ENCODE data around the gene SEZ6L.

GRCh38 chr22:26135806-26136205, 33.5 kb upstream of the SEZ6L start:
- TF ChIP-seq, protein P1, sequence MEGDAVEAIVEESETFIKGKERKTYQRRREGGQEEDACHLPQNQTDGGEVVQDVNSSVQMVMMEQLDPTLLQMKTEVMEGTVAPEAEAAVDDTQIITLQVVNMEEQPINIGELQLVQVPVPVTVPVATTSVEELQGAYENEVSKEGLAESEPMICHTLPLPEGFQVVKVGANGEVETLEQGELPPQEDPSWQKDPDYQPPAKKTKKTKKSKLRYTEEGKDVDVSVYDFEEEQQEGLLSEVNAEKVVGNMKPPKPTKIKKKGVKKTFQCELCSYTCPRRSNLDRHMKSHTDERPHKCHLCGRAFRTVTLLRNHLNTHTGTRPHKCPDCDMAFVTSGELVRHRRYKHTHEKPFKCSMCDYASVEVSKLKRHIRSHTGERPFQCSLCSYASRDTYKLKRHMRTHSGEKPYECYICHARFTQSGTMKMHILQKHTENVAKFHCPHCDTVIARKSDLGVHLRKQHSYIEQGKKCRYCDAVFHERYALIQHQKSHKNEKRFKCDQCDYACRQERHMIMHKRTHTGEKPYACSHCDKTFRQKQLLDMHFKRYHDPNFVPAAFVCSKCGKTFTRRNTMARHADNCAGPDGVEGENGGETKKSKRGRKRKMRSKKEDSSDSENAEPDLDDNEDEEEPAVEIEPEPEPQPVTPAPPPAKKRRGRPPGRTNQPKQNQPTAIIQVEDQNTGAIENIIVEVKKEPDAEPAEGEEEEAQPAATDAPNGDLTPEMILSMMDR (IDR thresholded peaks at IDR 0.05): no peak
- no peak for TF ChIP-seq POLR2A (IDR thresholded peaks at IDR 0.05)
